NCI-H446 treated with DMSO at 0.1 percent for 48 hours (cell line): Measurements from ENCODE around the gene PRPH.
A peak's percentile ranks its signal among the peaks of the same experiment; 100 is the strongest.
"Not testable (repeated sequence)": the region's sequence is repeated elsewhere in the genome, so short reads cannot be mapped to it uniquely, and the experiment has no call there.

Experiments used
- DNase-seq: peaks from one replicate; lab custom pipeline; 2025; lab: John Stamatoyannopoulos, UW

Gene PRPH

DNA sequence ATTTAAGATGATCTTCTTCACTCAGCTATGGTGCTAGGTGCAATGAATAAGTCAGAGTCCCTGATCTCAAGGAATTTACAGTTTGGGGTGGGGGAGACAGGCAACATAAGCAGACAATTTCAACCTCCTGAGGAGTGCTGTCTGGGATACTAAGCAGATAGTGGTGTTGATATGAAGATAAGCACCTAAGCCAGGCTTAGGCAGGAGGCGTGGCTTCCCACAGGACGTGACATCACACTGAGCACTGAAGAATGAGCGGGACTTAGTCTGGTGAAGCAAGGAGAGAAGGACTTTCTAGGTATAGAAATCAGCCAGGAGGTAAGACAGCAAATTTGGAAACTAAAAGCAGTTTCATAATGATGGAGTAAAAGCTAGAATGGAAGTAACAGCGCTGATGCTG, 6.8 kb downstream of the PRPH start:
- no peak for DNase-seq

- DNase-seq, result no peak
These were observed 9.2 kb downstream of the PRPH start for GRCh38 chr12:49304161-49304560.

GRCh38 chr12:49305762-49306510, 11.0 kb downstream of the PRPH start:
- DNase-seq, result no peak

DNA sequence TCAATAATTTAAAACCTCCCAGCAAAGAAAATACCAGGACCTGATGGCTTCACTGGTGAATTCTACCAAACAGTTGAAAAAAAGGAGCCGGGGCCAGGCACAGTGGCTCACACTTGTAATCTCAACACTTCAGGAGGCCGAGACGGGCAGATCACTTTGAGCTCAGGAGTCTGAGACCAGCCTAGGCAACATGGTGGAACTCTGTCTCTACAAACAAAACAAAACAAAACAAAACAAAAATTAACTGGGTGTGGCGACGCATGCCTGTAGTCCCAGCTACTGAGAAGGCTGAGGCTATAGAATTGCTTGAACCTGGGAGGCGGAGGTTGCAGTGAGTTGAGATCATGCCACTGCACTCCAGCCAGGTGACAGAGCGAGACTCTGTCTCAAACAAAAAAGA, 14.4 kb downstream of the PRPH start:
- DNase-seq, result no peak

DNA sequence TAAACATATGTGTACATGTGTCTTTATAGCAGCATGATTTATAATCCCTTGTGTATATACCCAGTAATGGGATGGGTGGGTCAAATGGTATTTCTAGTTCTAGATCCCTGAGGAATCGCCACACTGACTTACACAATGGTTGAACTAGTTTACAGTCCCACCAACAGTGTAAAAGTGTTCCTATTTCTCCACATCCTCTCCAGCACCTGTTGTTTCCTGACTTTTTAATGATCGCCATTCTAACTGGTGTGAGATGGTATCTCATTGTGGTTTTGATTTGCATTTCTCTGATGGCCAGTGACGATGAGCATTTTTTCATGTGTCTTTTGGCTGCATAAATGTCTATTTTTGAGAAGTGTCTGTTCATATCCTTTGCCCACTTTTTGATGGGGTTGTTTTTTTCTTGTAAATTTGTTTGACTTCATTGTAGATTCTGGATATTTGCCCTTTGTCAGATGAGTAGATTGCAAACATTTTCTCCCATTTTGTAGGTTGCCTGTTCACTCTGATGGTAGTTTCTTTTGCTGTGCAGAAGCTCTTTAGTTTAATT, 15.6 kb downstream of the PRPH start:
- DNase-seq, result not testable (repeated sequence)

GRCh38 chr12:49314811-49315210, 19.9 kb downstream of the PRPH start:
- no peak for DNase-seq

- not testable (repeated sequence) for DNase-seq
These were observed 22.2 kb downstream of the PRPH start for GRCh38 chr12:49317118-49317517.

GRCh38 chr12:49320411-49321103, 25.6 kb downstream of the PRPH start:
- not testable (repeated sequence) for DNase-seq

DNA sequence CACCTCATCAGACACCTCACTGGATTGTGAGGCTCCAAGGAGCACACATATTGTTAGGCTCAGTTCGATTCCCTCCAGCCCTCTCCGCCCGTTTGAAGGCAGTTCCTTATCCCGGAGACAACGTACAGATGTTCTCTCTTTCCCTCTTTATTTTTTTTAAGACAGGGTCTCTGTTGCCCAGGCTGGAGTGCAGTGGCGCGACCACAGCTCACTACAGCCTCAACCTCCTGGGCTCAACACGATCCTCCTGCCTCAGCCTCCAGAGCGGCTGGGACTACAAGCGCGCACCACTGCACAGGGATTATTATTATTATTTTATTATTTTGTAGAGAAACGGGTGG, 27.4 kb downstream of the PRPH start:
- no peak for DNase-seq

- DNase-seq, result peak; percentile 98
These were observed 28.0 kb downstream of the PRPH start, which contains the start of gene TROAP for GRCh38 chr12:49322708-49323523. TSS of gene TROAP (plus strand) at chr12:49323255. CDS start at chr12:49323609, 354 bp downstream.

GRCh38 chr12:49323524-49324097, 28.7 kb downstream of the PRPH start:
- DNase-seq, result no peak

- no peak for DNase-seq
These were observed 30.7 kb downstream of the PRPH start for GRCh38 chr12:49325606-49326005.

GRCh38 chr12:49327368-49327767, 32.4 kb downstream of the PRPH start:
- DNase-seq, result no peak

DNA sequence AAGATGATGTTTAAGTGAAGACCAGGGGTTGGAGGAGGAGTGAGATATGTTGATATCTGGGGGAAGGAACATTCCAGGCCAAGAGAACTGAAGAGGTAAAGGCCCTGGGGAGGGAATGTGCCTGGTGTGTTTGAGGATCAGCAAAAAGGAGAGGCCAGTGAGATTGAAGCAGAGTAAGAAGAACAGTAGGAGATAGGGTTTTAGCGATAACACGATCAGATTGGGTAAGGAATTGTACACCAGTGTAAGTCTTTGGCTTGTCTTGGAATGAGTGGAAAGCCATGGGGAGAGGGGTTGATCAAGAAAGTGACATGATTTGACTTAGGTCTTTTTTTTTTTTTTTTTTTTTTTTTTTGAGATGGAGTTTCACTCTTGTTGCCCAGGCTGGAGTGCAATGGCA, 32.9 kb downstream of the PRPH start:
- DNase-seq, result no peak

DNA sequence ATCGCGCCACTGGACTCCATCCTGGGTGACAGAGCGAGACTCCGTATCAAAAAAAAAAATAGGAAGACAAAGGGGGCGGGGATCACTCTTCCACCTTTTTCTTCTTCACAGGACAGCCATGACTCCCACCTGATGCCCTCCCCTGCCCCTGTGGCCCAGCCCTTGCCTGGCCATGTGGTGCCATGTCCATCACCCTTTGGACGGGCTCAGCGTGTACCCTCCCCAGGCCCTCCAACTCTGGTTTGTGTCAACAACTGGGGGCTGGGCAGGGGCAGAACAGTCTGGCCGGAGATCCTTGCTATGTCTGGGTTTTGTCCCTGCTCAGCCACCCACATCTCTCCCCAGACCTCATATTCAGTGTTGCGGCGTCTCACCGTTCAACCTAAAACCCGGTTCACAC, 33.9 kb downstream of the PRPH start:
- no peak for DNase-seq

GRCh38 chr12:49330032-49330619, 35.2 kb downstream of the PRPH start:
- DNase-seq, result no peak

- no peak for DNase-seq
These were observed 35.9 kb downstream of the PRPH start for GRCh38 chr12:49330631-49331379.

DNA sequence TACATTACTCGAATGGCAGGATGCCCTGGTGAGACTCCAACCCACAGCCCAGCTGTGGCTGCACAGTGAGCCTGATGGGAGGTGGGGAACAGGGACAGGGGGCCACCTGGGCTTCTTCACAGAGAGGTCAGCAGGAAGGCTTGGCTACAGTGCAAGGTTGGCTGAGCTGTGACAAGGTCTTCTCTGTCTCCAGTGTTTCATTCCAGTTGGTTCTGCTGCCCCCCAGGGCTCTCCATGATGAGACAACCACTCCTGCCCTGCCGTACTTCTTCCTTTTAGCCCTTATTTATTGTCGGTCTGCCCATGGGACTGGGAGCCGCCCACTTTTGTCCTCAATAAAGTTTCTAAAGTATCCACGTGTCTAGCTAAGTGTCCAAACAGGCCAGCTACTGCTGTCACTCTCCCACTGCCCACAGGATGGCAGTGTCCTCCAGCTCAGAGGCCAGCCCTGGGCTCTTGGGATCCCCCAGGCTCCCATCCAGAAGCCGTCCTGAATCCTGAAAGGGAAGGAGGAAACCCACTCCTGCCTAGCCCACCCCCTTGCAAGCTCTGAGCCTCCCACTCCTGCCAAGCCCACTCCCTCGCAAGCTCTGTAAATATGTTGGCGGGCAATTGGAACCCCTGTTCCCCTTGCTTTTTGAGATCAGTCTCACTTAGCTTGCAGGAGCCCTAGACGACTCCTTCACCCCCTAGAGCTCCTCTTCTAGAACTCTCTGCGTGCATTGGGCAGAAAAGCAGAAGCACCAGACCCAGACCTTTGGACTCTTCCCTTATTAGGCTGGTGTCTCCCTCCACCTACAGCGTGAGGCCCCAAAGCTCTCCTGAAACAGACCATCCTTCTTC, 36.7 kb downstream of the PRPH start:
- peak; percentile 8 for DNase-seq

DNA sequence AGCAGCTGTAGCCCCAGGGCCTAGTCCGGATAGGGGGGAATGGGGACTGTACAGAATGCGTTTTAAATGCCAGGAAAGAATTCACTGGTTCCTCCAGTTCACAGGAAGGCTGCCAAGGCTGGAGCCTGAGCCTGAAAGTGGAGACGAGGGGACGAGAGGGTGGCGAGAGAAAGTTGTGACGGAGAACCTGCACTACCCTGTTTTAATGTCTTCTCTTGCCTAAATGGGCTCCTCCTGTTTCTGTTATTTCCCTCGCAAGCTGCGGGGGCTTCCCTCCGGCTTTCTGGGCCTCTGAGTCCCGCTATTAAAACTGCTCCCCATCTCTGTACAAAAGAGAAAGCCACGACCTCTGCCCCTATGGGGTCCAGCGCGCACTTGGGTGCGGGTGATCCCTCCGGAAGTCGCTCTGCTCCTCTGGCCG, 37.5 kb downstream of the PRPH start:
- no peak for DNase-seq

GRCh38 chr12:49332891-49333371, 38.0 kb downstream of the PRPH start:
- no peak for DNase-seq
